SK-N-SH treated with all-trans-retinoic acid at 6 μM for 48 hours (cell line): ENCODE data around the gene TIMM13.

Experiments used
- ARNTL ChIP-seq: fragments of 450-650 bp; formaldehyde crosslinking; IDR thresholded peaks from 2 replicates; pipeline ENCODE4 v1.5.0; 2020; ENCODE audit warnings: low read depth, mild to moderate bottlenecking, moderate library complexity, borderline replicate concordance
- BACH2 ChIP-seq: fragments of 250-450 bp; sonication (Bioruptor Pico); IDR thresholded peaks from 2 replicates; pipeline ENCODE4 v1.9.0; 2021; ENCODE audit warnings: mild to moderate bottlenecking, borderline replicate concordance
- PATZ1 ChIP-seq: fragments of 250-450 bp; sonication (Bioruptor Pico); IDR thresholded peaks from 2 replicates; pipeline ENCODE4 v1.8.0; 2020; ENCODE audit warnings: mild to moderate bottlenecking, moderate library complexity, borderline replicate concordance
- ZNF8 ChIP-seq: fragments of 450-650 bp; formaldehyde crosslinking; IDR thresholded peaks from 2 replicates; pipeline ENCODE4 v1.5.0; 2020; ENCODE audit warnings: mild to moderate bottlenecking, moderate library complexity

- TF ChIP-seq BACH2: no peak
- TF ChIP-seq ARNTL (CRISPR knock-in tag): no peak
- no peak for TF ChIP-seq ZNF8 (CRISPR knock-in tag)
- TF ChIP-seq PATZ1 (CRISPR knock-in tag): no peak
Observed at GRCh38 chr19:2431318-2432055, 4.1 kb upstream of the TIMM13 start.
